A549 (cell line): ENCODE results near the gene WDR19. TPM values are rescaled to one million over a fixed set of nuclear protein-coding genes. Genes with fewer than 3 reads are reported as not detected.

Experiments
- ATAC-seq, 2 experiments: fragments of 200-7000 bp in 1 of 2; fragments of >200 bp in 1 of 2; cut with Nextera tagmentation in 1 of 2; cut with Tn5 transposase in 1 of 2; 3 replicates each; pipeline versions ENCODE4 v1.8.0 to v1.9.1; 2018 to 2020; ENCODE audit warnings: mild to moderate bottlenecking in 1 of 2, moderate library complexity in 1 of 2
- CTCF ChIA-PET: fragments of 300-600 bp; sonication (Branson Sonifier 250); formaldehyde crosslinking; extraction: SDS; loops from one replicate; lab custom pipeline; 2021; ENCODE audit warnings: antibody characterized with exemption, inconsistent platforms; lab: Yijun Ruan, JAX
- POLR2A ChIA-PET: fragments of 350-600 bp; formaldehyde crosslinking; extraction: SDS; loops from one replicate; lab custom pipeline; 2021; ENCODE audit warnings: antibody characterized with exemption, inconsistent platforms; lab: Yijun Ruan, JAX
- DNase-seq, 2 experiments: peaks; one replicate each; pipeline versions ENCODE4 v3.0.0 to v3.0.0-alpha.2; 2011 to 2016; ENCODE audit warnings: low read depth in 1 of 2, low spot score in 1 of 2
- FAIRE-seq: peaks from 2 replicates; lab custom pipeline; 2011; peaks lifted over from hg19 to GRCh38; lab: Jason Lieb, UNC
- H3K27ac ChIP-seq, 2 experiments: fragments of >200 bp; sonication (Bioruptor Twin); formaldehyde crosslinking; 3 replicates each; pipeline ENCODE4 v1.5.1; 2016 to 2017
- H3K4me1 ChIP-seq: fragments of >200 bp; sonication (Bioruptor Twin); formaldehyde crosslinking; 3 replicates; pipeline ENCODE4 v1.6.1; 2016
- H3K4me2 ChIP-seq: fragments of >200 bp; sonication (Bioruptor Twin); formaldehyde crosslinking; 3 replicates; pipeline ENCODE4 v1.6.1; 2016
- H3K4me3 ChIP-seq: fragments of >200 bp; sonication (Bioruptor Twin); formaldehyde crosslinking; 3 replicates; pipeline ENCODE4 v1.5.1; 2016
- H3K9me3 ChIP-seq: fragments of >200 bp; sonication (Bioruptor Twin); formaldehyde crosslinking; 3 replicates; pipeline ENCODE4 v1.6.1; 2016
- ATOH8 ChIP-seq: fragments of 250-450 bp; sonication (Bioruptor Pico); IDR thresholded peaks from 2 replicates; pipeline ENCODE4 v1.5.0; 2020; ENCODE audit warnings: low read depth, mild to moderate bottlenecking, moderate library complexity
- BCL3 ChIP-seq: fragments of >200 bp; sonication (Bioruptor Twin); formaldehyde crosslinking; IDR thresholded peaks from 3 replicates; pipeline ENCODE4 v1.6.1; 2016
- BHLHE40 ChIP-seq: IDR thresholded peaks from 2 replicates; pipeline ENCODE4 v1.6.1; 2012; ENCODE audit warnings: low read depth, low read length, inconsistent platforms
- CEBPB ChIP-seq, 2 experiments: fragments of >200 bp in 1 of 2; sonication (Bioruptor Twin) in 1 of 2; formaldehyde crosslinking in 1 of 2; IDR thresholded peaks; 2 replicates each; pipeline ENCODE4 v1.6.1; 2012 to 2016
- ELK1 ChIP-seq: fragments of 150-350 bp; IDR thresholded peaks from 2 replicates; pipeline ENCODE4 v1.6.1; 2014; ENCODE audit warnings: low read depth, mild to moderate bottlenecking, low read length
- EP300 ChIP-seq, 2 experiments: fragments of >200 bp; sonication (Bioruptor Twin); formaldehyde crosslinking; IDR thresholded peaks; 2 replicates in 1 of 2; 3 replicates in 1 of 2; pipeline ENCODE4 v1.6.1; 2016 to 2017
- FOSL2 ChIP-seq, 2 experiments: fragments of 450-650 bp in 1 of 2; fragments of >200 bp in 1 of 2; sonication (Bioruptor Twin) in 1 of 2; formaldehyde crosslinking; IDR thresholded peaks; 2 replicates each; pipeline versions ENCODE4 v1.5.0 to v1.6.1; 2016 to 2020; ENCODE audit warnings: mild to moderate bottlenecking in 1 of 2, moderate library complexity in 1 of 2
- HES2 ChIP-seq: fragments of >200 bp; sonication (Bioruptor Twin); formaldehyde crosslinking; IDR thresholded peaks from 2 replicates; pipeline ENCODE4 v1.6.1; 2016
- HOXB5 ChIP-seq: fragments of 250-450 bp; sonication (Bioruptor Pico); IDR thresholded peaks from 2 replicates; pipeline ENCODE4 v1.5.0; 2020; ENCODE audit warnings: mild to moderate bottlenecking, moderate library complexity
- JUN ChIP-seq, 2 experiments: fragments of >200 bp; sonication (Bioruptor Twin); formaldehyde crosslinking; IDR thresholded peaks; 2 replicates in 1 of 2; 3 replicates in 1 of 2; pipeline ENCODE4 v1.6.1; 2016 to 2017
- JUNB ChIP-seq: fragments of >200 bp; sonication (Bioruptor Twin); formaldehyde crosslinking; IDR thresholded peaks from 2 replicates; pipeline ENCODE4 v1.6.1; 2016
- KDM1A ChIP-seq: fragments of 200-600 bp; sonication (generic); IDR thresholded peaks from 2 replicates; pipeline ENCODE4 v1.6.1; 2016; ENCODE audit warnings: low read depth, mild to moderate bottlenecking
- MAFK ChIP-seq: fragments of 450-650 bp; IDR thresholded peaks from 2 replicates; pipeline ENCODE4 v1.6.1; 2014; ENCODE audit not compliant: partially characterized antibody
- MYC ChIP-seq: IDR thresholded peaks from 2 replicates; pipeline ENCODE4 v1.6.1; 2012; ENCODE audit warnings: mild to moderate bottlenecking, inconsistent platforms, low read length, improper control_type of control experiment, borderline replicate concordance
- NPAS2 ChIP-seq: fragments of 250-450 bp; sonication (Bioruptor Pico); IDR thresholded peaks from 2 replicates; pipeline ENCODE4 v1.8.0; 2022; ENCODE audit warnings: mild to moderate bottlenecking, moderate library complexity, borderline replicate concordance
- POLR2A ChIP-seq: IDR thresholded peaks from 2 replicates; pipeline ENCODE4 v1.6.1; 2012; ENCODE audit warnings: mild to moderate bottlenecking, low read length
- POLR2AphosphoS2 ChIP-seq: conservative IDR thresholded peaks from 2 replicates; pipeline ENCODE4 v1.6.1; 2012; ENCODE audit warnings: low read length, improper control_type of control experiment, inconsistent platforms
- RAD21 ChIP-seq, 2 experiments: fragments of >200 bp in 1 of 2; sonication (Bioruptor Twin) in 1 of 2; formaldehyde crosslinking in 1 of 2; IDR thresholded peaks in 1 of 2; conservative IDR thresholded peaks in 1 of 2; 2 replicates in 1 of 2; 3 replicates in 1 of 2; pipeline ENCODE4 v1.6.1; 2012 to 2018; ENCODE audit warnings: inconsistent platforms in 1 of 2
- RARB ChIP-seq: fragments of 250-450 bp; sonication (Bioruptor Pico); IDR thresholded peaks from 2 replicates; pipeline ENCODE4 v1.8.0; 2021; ENCODE audit warnings: mild to moderate bottlenecking, moderate library complexity
- RCOR1 ChIP-seq: fragments of 150-350 bp; IDR thresholded peaks from 2 replicates; pipeline ENCODE4 v1.6.1; 2014; ENCODE audit warnings: antibody characterized with exemption, low read length, low read depth
- REST ChIP-seq: fragments of 200-600 bp; sonication (generic); IDR thresholded peaks from 2 replicates; pipeline ENCODE4 v1.6.1; 2016; ENCODE audit warnings: antibody characterized with exemption, mild to moderate bottlenecking, moderate library complexity
- RFX5 ChIP-seq: fragments of 450-650 bp; IDR thresholded peaks from 2 replicates; pipeline ENCODE4 v1.7.1; 2014; ENCODE audit warnings: antibody characterized with exemption, mild to moderate bottlenecking, moderate library complexity
- TP53 ChIP-seq: fragments of 250-450 bp; sonication (Bioruptor Pico); IDR thresholded peaks from 2 replicates; pipeline ENCODE4 v1.5.0; 2021; ENCODE audit warnings: mild to moderate bottlenecking, moderate library complexity
- ZFP36 ChIP-seq: fragments of 450-650 bp; IDR thresholded peaks from 2 replicates; pipeline ENCODE4 v1.6.1; 2014; ENCODE audit warnings: borderline replicate concordance; ENCODE audit not compliant: partially characterized antibody
- ZSCAN20 ChIP-seq: fragments of 250-450 bp; sonication (Bioruptor Pico); IDR thresholded peaks from 2 replicates; pipeline ENCODE4 v1.8.0; 2022; ENCODE audit warnings: mild to moderate bottlenecking, moderate library complexity
- WGBS: methylation state at CpG from one replicate; pipeline ENCODE4 v1.1.6; 2017; ENCODE audit errors: missing lambda C conversion rate; 5-methylcytosine and 5-hydroxymethylcytosine counted together
- polyA plus RNA-seq, 4 experiments: library from polyadenylated mRNA; depleted of rRNA in 3 of 4; stranded (reverse); fragments of >200 nt; fragmentation: RNase III in 1 of 4; extraction: RNeasy Plus Mini Kit Qiagen cat#74134 plus additional on column Dnase treatment in 1 of 4; gene quantifications; 2 replicates in 3 of 4; 3 replicates in 1 of 4; pipeline ENCODE4 v1.2.3, GENCODE V29; 2011 to 2017

The WDR19 gene
- polyA plus RNA-seq, 2 of the 4 experiments (the other 2 are of a cell fraction) = 12.1 to 30.1 TPM

- no peak overlapping the region for H3K27ac ChIP-seq
- ChIA-PET POLR2A (no interaction called here), CTCF (no interaction called here)
- no peak overlapping the region for H3K4me2 ChIP-seq
- no peaks in the 10 kb centered on the region for H3K4me1 ChIP-seq
- FAIRE-seq = no peak
- no peak for TF ChIP-seq KDM1A
- no peak for TF ChIP-seq CEBPB (IDR thresholded peaks at IDR 0.05)
- no peak for TF ChIP-seq ELK1
- no peak for ATAC-seq
- DNase-seq = no peak
- no peaks in the 10 kb centered on the region for H3K9me3 ChIP-seq
- 95% methylated on average over 3 of the region's 3 CpGs for WGBS
- no peak overlapping the region for H3K4me3 ChIP-seq
These were observed 19.6 kb downstream of the WDR19 start for GRCh38 chr4:39201963-39202362.

- Histone ChIP-seq H3K27ac (no peak overlapping the region), H3K4me3 (no peak overlapping the region), H3K9me3 (no peaks in the 10 kb centered on the region), H3K4me2 (no peak overlapping the region), H3K4me1 (no peaks in the 10 kb centered on the region)
- POLR2A ChIA-PET = no interaction called here
- CTCF ChIA-PET = no interaction called here
- FAIRE-seq = no peak
- no peak for ATAC-seq
- no peak for DNase-seq
- no peak for TF ChIP-seq RFX5
- TF ChIP-seq RCOR1 = no peak
- TF ChIP-seq BHLHE40 = no peak
- TF ChIP-seq TP53 = no peak
- no peak for TF ChIP-seq BCL3
- TF ChIP-seq NPAS2 (CRISPR knock-in tag) = no peak
- TF ChIP-seq HES2 = no peak
- no peak for TF ChIP-seq EP300 (IDR thresholded peaks at IDR 0.05)
These were observed 22.2 kb downstream of the WDR19 start for GRCh38 chr4:39204543-39204942.

GRCh38 chr4:39205000-39205399 lies 22.7 kb downstream of the WDR19 start:
- H3K4me3 ChIP-seq = no peak overlapping the region
- FAIRE-seq (no peak), ATAC-seq (no peak), DNase-seq (no peak)
- H3K9me3 ChIP-seq = no peaks in the 10 kb centered on the region
- H3K4me2 ChIP-seq = no peak overlapping the region
- H3K4me1 ChIP-seq = no peaks in the 10 kb centered on the region
- WGBS = 87% methylated on average over 1 of the region's 1 CpG
- ChIA-PET CTCF (no interaction called here), POLR2A (no interaction called here)
- H3K27ac ChIP-seq = no peak overlapping the region
- TF ChIP-seq RAD21 (conservative IDR thresholded peaks at IDR 0.05 in 1 of 2, IDR thresholded peaks at IDR 0.05 in 1 of 2) (no peak), NPAS2 (CRISPR knock-in tag) (no peak), RCOR1 (no peak), ZSCAN20 (CRISPR knock-in tag) (no peak), POLR2AphosphoS2 (no peak), ZFP36 (no peak), FOSL2 (IDR thresholded peaks at IDR 0.05) (no peak), FOSL2 (CRISPR knock-in tag; IDR thresholded peaks at IDR 0.05) (no peak), HOXB5 (CRISPR knock-in tag) (no peak), JUNB (no peak), MYC (no peak), JUN (IDR thresholded peaks at IDR 0.05) (no peak), ATOH8 (CRISPR knock-in tag) (no peak), REST (no peak), BHLHE40 (no peak), ELK1 (no peak), MAFK (no peak), RARB (CRISPR knock-in tag) (no peak), POLR2A (no peak)
